Measurements from ENCODE around the gene RGL1. TPM values are rescaled to one million over a fixed set of nuclear protein-coding genes. Genes with fewer than 3 reads are reported as not detected.

Gene RGL1
- total RNA-seq, 4 donors from 2014 or later, result 12.1 to 13.8 (median 13.0) TPM

DNA sequence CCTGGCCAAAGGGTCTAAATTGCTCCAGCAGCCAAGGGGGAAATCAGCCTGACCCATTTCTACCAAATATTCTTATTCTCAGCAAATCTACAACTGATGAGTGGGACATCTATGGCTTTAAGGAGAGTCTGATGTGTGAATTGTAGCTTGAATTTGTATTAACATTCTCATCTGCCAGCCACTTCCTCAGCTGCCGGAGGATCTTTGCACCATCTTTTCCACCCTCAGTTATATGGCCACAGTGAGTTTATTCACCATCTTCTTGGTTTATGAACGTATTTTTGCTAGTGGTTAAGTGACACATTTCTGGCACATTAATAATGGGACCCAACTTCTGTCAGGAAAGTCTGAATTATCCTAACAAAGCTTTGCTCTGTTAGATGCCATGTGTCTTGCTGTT is 163.0 kb downstream of the RGL1 start:
- no peaks in the 10 kb centered on the region for H3K4me1 ChIP-seq
- no peaks in the 10 kb centered on the region for H3K36me3 ChIP-seq
- WGBS, 2 donors (ENCODE audit: low coverage in 1 of 2), result 72% methylated on average over 2 of the region's 2 CpGs; no CpG with 5 or more reads in 1 of the 2 donors
- TF ChIP-seq, protein P1, sequence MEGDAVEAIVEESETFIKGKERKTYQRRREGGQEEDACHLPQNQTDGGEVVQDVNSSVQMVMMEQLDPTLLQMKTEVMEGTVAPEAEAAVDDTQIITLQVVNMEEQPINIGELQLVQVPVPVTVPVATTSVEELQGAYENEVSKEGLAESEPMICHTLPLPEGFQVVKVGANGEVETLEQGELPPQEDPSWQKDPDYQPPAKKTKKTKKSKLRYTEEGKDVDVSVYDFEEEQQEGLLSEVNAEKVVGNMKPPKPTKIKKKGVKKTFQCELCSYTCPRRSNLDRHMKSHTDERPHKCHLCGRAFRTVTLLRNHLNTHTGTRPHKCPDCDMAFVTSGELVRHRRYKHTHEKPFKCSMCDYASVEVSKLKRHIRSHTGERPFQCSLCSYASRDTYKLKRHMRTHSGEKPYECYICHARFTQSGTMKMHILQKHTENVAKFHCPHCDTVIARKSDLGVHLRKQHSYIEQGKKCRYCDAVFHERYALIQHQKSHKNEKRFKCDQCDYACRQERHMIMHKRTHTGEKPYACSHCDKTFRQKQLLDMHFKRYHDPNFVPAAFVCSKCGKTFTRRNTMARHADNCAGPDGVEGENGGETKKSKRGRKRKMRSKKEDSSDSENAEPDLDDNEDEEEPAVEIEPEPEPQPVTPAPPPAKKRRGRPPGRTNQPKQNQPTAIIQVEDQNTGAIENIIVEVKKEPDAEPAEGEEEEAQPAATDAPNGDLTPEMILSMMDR (IDR thresholded peaks at IDR 0.05), result no peak
- TF ChIP-seq POLR2AphosphoS5 (IDR thresholded peaks at IDR 0.05) (no peak), EP300 (IDR thresholded peaks at IDR 0.05; ENCODE audit: low read depth) (no peak), POLR2A (IDR thresholded peaks at IDR 0.05) (no peak)
- no peak overlapping the region for H3K27ac ChIP-seq
- H3K27me3 ChIP-seq, result no peaks in the 10 kb centered on the region
- H3K4me3 ChIP-seq, result no peak overlapping the region
- in situ Hi-C loops (cut with MboI; ENCODE audit: low pct_ligation_motif_present in 1 of 4, low pct_unique_long_range_greater_than_20kb in 1 of 4, low sequenced_read_pairs in 3 of 4) (no loop called here), intact Hi-C loops (cut with DNase I; ENCODE audit: low total_unique reads) (no loop called here)
- no peak for DNase-seq
- no peaks in the 10 kb centered on the region for H3K9me3 ChIP-seq

- in situ Hi-C loops (cut with MboI; ENCODE audit: low pct_ligation_motif_present in 1 of 4, low pct_unique_long_range_greater_than_20kb in 1 of 4, low sequenced_read_pairs in 3 of 4), result no loop called here
- TF ChIP-seq POLR2AphosphoS5 (IDR thresholded peaks at IDR 0.05), result no peak
- no peak for TF ChIP-seq POLR2A (IDR thresholded peaks at IDR 0.05)
- TF ChIP-seq, protein P1 (IDR thresholded peaks at IDR 0.05), result no peak
- Histone ChIP-seq H3K4me3 (no peak overlapping the region), H3K27ac (no peak overlapping the region), H3K4me1 (no peaks in the 10 kb centered on the region), H3K9me3 (no peaks in the 10 kb centered on the region), H3K27me3 (no peaks in the 10 kb centered on the region), H3K36me3 (no peaks in the 10 kb centered on the region)
- no peak for DNase-seq
- 82% methylated on average over 3 to 5 of the region's 5 CpGs for WGBS, 2 donors (ENCODE audit: low coverage in 1 of 2)
- intact Hi-C loops (cut with DNase I; ENCODE audit: low total_unique reads), result no loop called here
Observed at GRCh38 chr1:183968386-183968785, 163.5 kb downstream of the RGL1 start.

- intact Hi-C loops (cut with DNase I; ENCODE audit: low total_unique reads), result no loop called here
- no peak overlapping the region for H3K4me3 ChIP-seq
- H3K27ac ChIP-seq, result no peak overlapping the region
- H3K36me3 ChIP-seq, result no peaks in the 10 kb centered on the region
- in situ Hi-C loops (cut with MboI; ENCODE audit: low pct_ligation_motif_present in 1 of 4, low pct_unique_long_range_greater_than_20kb in 1 of 4, low sequenced_read_pairs in 3 of 4), result no loop called here
- no peaks in the 10 kb centered on the region for H3K9me3 ChIP-seq
- H3K27me3 ChIP-seq, result no peaks in the 10 kb centered on the region
- no peak for DNase-seq
- WGBS, 2 donors (ENCODE audit: low coverage in 1 of 2), result 44 to 55% methylated on average over 2 to 4 of the region's 4 CpGs
- TF ChIP-seq EP300 (IDR thresholded peaks at IDR 0.05; ENCODE audit: low read depth) (no peak), POLR2AphosphoS5 (IDR thresholded peaks at IDR 0.05) (no peak), POLR2A (IDR thresholded peaks at IDR 0.05) (no peak)
- TF ChIP-seq, protein P1 (IDR thresholded peaks at IDR 0.05), result no peak
- no peaks in the 10 kb centered on the region for H3K4me1 ChIP-seq
Observed at GRCh38 chr1:183970516-183971300, 165.8 kb downstream of the RGL1 start.

- Histone ChIP-seq H3K4me3 (no peak overlapping the region), H3K9me3 (no peaks in the 10 kb centered on the region), H3K27ac (no peak overlapping the region), H3K27me3 (no peaks in the 10 kb centered on the region), H3K36me3 (no peaks in the 10 kb centered on the region), H3K4me1 (no peaks in the 10 kb centered on the region)
- DNase-seq, result no peak
- TF ChIP-seq POLR2A (IDR thresholded peaks at IDR 0.05), result no peak
- TF ChIP-seq, protein P1 (IDR thresholded peaks at IDR 0.05), result no peak
- no peak for TF ChIP-seq POLR2AphosphoS5 (IDR thresholded peaks at IDR 0.05)
- TF ChIP-seq EP300 (IDR thresholded peaks at IDR 0.05; ENCODE audit: low read depth), result no peak
- intact Hi-C loops (cut with DNase I; ENCODE audit: low total_unique reads) (no loop called here), in situ Hi-C loops (cut with MboI; ENCODE audit: low pct_ligation_motif_present in 1 of 4, low pct_unique_long_range_greater_than_20kb in 1 of 4, low sequenced_read_pairs in 3 of 4) (no loop called here)
- 84 to 100% methylated on average over 1 to 3 of the region's 3 CpGs for WGBS, 2 donors (ENCODE audit: low coverage in 1 of 2)
Observed at GRCh38 chr1:183975651-183976050, 170.7 kb downstream of the RGL1 start.
